Measurements from ENCODE around the gene SEPTIN5.
A peak's percentile ranks its signal among the peaks of the same experiment; 100 is the strongest.

SEPTIN5 gene

DNA sequence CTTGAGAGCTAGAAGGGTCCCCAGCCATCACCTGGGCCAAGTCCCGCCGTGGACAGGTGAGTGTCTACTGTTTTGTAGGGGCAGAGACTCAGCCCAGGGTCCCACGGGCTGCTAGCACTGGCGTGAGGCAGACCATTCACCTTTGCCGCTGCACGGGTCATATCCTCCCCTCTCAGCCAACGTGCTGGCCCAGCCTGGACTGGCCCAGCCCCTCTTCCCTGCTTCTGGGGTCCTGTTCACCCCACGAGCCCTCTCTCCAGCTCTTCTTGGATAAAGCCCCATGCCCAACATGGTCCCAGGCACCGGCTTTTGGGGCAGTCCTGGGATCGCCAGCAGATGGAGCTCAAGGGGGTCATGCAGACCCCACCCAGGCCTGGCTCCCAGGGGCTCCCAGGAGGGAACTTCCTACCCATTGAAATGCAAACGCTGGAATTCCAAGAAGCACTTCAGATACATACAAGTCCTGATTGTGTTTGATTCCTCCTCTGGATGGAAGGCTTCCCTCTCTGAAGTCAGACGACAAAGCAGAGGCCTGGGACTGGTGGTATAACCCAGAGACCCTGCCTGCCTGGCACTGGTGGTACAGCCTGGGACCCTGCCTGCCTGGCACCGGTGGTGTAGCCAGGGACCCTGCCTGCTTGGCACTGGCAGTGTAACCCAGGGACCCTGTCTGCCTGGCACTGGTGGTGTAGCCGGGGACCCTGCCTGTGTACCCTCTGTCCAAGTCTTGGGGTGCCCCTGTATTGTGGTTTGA is 8.9 kb upstream of the SEPTIN5 start:
- DNase-seq (ENCODE audit: low read depth in 3 of 3): no peak

DNA sequence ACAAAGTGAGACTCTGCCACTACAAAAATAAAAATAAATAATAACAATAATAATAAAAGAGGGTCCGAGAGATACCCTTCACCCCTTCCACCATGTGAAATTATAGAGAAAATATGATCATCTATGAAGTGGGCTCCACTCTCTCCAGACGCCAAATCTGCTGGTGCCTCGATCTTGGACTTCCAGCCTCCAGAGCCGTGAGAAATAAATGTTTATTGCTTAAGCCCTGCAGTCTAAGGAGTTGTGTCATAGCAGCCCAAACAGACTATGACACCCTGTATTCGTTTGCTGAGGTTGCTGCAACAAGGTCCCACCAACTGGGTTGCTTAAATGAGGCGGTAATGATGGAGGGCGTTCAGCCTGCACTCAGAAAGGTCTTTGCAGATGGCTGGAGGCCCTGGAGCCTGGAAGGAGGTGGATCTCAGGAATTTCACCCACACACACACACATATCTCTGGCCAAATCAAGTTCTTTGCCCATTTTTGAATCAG is 7.6 kb upstream of the SEPTIN5 start:
- no peak for DNase-seq (ENCODE audit: low read depth in 3 of 3)

DNA sequence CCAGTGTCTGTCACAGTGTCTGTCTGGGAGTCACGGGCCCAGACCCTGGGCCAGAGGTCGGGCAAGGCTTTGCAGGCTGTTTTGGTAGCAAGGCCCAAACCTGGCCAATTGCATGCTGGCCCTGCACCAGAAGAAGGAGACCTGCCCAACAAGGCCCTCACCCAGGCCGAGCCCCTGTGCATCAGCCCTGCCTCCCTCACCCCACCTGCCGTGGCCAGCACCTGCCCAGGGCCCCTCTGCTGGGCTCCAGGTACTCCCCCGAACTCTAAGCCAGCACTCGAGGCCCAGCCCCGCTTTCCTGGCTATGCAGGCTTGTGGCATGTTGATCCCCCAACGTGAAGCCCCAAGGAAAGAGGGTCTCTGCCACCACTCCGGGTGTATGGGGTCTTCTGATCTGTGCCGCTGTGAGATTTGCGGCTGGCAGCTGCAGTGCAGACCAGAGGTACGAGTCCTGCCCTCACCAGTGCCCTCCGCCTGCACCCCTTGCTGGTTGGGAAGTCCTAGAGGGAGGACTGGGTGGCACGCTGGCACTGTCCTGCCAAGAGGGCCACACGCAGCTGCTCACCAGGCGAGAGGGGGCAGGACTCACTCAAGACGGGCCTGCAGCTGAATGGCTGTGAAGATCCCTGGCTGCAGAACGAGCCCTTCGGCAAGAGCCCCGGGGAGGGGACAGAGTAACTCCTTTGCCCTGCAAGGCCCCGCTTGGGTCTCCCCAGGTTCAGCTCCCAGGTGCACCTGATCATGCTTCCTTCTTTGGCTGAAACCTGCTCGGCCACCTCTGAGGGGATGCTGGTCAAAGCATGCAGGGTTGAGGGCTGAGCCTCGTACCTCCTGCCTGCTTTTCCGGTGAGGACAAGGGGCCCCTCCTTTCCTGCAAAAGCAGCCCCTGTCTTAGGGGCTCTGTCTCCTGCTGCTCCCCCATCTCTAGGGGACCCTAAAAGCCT is 6.7 kb upstream of the SEPTIN5 start:
- no peak for DNase-seq (ENCODE audit: low read depth in 3 of 3)

DNA sequence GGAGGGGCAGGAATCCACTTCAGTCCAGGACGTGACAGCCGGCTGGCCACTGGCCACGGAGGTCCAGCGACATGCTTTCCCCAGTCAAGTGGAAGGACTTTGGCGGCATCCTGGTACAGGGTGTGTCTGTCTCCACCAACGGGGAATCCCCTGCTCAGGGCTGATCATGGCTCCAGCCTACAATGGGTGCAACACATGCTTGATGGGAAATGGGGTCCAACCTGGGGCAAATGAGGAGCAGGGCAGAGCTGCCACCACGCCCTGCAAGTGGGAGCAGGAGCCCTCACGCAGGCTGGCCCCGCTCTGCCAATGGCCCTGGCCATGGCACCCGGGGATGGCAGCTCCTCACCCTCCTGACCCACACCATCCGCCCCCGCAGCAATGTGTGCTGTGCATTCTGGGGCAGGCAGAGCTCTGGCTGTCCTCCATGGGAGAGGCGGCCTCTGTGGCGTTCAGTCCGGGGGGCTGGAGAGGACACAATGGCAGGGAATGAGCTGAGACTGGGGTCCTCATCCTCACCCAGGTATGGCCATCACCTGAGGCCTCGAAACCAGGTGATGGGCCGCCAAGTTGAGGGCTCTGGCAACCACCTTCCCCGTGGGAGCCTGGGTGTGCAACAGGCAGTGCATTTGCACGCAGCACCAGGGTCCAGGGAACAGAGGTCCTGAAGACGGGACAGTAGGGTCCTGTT is 5.8 kb upstream of the SEPTIN5 start:
- no peak for DNase-seq (ENCODE audit: low read depth in 3 of 3)

DNA sequence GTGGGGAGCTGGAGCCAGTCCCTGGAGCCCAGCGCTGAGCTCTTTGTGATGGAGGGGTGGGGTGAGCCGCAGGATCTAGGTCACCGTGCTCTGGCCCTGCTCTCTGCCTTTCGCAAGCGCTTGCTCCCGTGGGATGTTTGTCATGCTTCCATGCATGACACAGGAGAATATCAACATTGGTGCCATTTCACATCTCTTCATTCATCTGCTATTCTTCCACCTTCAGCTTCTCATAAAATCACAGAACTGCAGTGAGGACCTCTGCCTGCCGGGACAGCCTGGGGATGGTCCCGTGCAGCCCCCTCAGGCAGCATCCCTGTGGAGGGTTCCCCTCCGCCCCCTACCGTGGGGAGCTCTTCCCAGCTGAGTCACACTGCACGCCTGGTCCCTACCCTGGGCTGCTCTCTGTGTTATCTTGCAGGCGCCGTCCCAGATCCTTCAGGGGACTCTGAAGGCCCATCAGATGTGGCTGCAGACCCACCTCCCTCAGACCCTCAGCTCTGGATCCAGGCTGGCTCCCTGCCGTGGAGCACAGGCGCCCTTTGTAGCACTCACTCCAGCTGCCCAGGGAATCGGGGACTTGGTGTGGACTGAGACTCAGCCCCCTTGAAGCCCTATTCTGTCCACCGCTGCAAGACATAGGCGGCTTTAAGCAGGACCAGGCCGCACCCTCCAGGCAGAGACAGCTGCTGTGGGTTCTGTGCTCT is 5.1 kb upstream of the SEPTIN5 start:
- no peak for DNase-seq (ENCODE audit: low read depth in 3 of 3)

DNA sequence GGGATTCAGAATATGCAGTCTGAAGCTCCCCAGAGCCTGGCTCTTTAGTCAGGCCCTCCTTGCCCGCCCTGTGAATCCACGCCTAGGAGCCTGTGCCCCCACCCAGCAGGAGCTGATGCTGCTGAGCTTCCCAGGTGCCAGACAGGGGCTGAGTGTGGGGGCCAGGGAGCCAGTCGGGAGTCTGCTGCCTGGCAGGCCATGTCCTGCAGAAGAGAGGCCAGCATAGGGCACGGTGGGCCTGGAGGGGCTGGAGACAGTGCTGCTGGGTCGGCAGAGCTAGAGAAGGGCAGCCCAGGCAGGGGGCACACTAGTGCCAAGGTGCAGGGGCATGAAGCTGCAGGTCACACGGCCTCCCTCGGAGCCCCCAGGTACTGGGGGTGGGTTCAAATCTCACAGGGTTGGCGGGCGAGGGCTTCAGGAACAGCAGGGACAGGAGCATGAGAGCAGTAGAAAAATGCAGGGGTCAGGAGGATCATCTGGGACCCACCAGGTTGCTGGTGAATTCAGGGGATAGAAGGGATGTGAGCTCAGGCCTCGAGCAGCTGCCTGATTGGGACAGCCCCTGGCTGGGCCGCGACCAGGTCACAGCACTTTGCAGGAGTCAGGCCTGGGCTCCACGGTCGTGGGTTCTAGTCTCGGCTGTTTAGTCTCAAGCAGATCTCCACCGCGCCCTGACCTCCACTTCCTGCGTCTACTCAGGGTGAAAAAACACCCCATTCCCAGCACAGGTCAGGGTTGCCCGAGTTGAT is 4.1 kb upstream of the SEPTIN5 start:
- no peak for DNase-seq (ENCODE audit: low read depth in 3 of 3)

DNA sequence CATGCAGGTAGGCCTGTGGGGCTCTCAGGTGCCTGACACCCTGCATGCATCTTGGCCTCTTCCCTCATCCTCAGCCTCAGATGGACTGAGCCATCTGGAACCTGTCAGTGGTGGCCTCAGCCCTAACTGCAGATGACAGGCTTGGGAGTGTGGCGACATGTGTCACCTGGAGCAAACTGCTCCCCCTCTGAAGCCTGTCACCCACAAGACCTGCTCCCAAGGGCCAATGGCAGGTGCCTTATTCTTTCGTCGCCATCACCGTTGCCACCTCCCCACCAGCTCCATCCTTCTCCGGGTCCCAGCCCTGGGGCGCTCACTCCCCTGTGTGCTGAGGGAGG is 3.6 kb upstream of the SEPTIN5 start:
- no peak for DNase-seq (ENCODE audit: low read depth in 3 of 3)

DNA sequence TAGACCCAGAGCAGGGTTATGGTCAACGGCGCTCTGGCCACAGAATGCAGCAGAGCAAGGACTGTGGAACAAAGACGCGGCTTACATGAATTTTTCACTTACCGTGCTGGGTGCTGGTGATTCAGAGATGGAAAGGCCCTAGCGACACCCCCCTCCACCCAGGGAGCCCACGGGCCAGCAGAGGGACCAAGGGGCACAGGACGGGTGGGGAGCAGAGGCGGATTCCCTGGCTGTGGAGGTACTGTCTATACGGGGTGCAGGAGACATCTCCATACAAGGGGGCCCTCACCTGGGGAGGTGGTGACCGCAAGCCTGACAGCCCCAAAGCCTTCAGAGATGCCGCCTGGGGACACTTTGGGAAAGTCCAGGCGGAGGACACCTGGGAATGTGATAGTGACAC is 1.1 kb upstream of the SEPTIN5 start:
- no peak for DNase-seq (ENCODE audit: low read depth in 3 of 3)

DNA sequence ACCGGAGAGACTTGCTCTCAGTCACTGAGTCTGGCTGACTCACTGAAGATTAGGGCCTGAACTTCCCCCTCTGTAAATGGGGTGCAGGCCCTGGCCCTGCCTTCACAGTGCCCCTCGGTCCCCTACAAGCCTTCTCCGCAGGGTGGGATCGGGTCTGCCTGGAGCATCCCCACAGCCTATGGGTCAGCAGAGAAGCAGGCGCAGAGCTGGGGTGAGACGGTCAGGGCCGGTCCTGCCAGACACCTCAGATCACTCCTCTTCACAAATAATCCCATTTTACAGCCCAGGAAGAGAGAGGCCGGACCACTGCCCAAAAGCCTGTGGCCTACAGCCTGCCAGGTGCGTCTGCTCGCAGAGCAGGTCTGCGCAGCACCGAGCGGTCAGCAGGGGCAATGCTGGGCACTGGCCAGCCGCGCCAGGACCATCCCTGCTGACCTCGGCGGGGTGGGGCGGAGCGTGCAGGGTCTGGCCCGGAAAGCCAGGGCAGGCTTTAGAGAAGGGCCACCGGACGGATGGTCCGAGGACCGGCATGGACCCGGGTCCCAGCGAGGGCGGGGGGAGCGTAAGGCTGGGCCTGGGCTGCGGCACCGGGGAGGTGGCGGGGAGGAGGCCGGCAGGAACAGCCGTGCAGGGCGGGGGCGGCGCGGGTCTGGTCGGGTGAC is 522 bp upstream of the SEPTIN5 start:
- no peak for DNase-seq (ENCODE audit: low read depth in 3 of 3)

DNA sequence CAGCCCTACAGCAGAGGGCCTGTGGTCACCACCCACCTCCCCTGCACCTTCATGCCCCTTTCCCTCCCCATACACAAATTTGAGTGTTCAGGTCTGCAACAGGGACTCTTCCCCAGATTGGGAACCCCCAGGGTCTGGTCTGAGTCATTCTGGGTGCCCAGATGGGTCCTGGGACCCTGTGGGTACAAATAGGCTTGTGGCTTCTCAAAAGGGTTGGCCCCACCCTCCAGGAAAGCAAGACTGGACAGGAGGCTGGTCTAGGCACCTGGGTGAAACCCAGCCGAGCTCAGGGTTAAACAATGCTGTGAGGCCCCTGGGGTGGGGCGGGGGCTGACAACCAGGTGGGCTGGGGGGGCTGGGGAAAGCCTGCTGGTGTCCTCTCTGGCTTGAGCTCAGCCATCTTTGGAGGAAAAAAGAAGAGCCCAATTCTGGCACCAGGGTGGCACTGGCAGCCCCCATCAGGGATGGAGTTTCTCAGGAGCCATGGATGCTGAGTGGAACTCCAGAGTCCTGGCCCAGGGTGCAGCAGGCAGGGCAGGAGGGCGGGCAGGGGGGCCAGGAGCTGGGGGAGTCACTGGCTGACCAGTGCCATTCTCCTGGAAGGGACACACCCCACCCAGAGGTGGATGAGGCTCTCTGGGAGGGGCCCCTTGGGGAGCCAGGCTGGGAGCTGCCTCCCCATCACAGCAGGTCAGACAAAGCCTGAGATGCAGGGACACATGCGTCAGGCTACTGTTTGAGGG is 1.1 kb downstream of the SEPTIN5 start:
- DNase-seq (ENCODE audit: low read depth in 3 of 3): no peak

DNA sequence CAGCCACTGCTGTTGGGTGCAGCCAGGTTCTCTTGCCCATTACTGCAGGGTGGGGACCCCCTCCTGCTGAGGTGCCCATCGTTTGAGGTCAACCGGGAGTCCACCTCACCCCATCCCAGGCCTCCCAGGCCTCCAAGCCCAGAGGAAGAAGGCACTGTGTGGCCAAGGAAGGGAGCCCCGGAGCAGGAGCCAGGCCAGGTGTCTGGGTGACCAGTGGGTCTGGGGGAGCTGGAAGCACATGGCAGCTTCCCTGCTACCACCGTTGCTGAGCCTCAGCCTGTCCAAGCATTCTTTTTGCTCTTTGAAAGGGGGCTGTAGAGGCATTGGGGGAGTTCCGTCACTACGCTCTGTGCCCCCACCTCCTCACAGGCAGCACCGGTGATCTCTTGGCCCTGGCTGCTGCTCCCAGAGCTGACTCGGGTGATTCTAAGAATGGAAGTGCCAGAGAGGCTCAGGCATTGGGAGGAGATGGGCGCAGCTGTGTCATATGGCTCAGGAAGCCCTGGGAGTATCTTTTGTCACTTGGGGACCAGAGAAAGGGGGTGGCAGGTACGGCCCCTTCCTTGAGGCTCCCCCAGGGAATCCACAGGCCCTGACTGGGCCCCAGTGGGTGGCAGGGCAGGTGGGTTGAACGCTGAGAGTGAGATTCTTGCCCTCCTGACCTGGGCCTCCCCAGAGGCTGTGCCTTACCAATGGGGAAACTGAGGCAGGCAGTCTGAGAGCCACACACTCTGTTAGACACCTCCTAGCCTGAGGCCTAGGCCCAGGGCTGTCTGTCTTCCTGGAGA is 1.9 kb downstream of the SEPTIN5 start:
- no peak for DNase-seq (ENCODE audit: low read depth in 3 of 3)

DNA sequence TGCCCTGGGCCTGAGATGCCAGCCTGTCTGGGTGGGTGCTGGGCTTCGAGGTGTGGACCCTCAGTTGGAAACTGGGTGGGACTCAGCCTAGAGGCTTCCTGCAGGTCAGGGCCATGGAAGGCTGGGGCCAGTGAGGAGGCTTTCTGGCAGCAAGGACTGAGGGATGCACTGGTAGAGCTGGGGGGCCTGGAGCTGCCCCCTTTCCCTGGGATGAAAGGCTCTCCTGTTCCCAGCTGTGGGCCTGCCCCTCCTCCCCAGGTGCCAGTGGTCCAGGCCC is 2.5 kb downstream of the SEPTIN5 start:
- no peak for DNase-seq (ENCODE audit: low read depth in 3 of 3)

DNA sequence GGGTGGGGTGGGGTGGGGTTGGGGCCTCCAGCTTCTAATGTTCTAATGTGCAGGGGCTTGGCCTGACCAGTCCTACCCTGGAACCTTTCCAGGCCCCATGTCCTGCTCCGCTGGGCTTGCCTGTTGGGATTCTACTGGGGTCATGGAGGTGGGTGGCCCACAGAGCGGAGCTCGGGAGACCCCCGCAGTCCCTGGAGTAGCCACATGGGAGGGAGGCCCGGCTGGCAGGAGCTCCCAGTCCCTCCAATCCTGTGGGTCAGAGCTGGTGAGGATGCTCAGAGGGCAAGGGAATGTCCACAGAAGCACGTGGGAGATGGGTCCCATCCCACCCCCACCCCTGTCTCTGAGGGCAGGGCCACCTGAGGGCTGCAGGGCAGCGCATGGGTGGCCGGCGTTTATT is 2.9 kb downstream of the SEPTIN5 start:
- DNase-seq (ENCODE audit: low read depth in 3 of 3): no peak

DNA sequence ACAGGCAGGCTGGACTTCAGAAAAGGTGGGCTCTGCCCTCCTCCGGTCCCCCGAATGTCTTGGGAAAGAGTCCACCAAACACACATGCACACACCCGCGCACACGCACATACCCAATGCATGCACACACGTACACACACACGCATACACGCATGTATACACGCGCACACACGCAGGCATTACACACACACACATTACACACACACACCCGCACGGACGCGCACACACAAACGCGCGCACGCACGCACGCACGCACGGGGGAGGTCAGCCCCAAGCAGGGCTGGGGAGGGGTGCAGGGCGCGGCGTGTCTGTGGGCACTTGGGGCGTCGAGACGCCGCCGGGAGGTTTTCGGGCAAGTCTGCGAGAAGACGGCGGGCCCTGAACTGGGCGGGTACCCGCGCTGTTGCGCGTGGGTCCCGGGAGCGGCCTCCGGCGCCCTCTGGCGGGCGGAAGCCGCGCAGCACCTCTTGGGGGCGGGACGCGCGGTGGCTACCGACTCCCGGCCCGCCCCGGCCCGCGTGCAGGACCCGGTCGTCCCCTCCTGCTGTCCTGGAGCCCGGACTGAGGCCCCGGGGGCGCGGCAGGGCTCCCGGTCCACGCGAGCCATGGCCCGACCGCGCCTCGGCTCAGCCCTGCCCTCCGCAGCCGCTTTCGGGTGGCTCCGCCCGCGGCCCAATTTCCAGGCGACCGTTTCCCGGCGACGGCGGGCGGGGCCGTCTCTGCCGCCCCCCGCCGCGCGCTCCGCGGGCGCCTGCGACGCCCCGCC is 3.6 kb downstream of the SEPTIN5 start:
- peak; percentile 69 to 70 (median 70) for DNase-seq (ENCODE audit: low read depth in 3 of 3)

DNA sequence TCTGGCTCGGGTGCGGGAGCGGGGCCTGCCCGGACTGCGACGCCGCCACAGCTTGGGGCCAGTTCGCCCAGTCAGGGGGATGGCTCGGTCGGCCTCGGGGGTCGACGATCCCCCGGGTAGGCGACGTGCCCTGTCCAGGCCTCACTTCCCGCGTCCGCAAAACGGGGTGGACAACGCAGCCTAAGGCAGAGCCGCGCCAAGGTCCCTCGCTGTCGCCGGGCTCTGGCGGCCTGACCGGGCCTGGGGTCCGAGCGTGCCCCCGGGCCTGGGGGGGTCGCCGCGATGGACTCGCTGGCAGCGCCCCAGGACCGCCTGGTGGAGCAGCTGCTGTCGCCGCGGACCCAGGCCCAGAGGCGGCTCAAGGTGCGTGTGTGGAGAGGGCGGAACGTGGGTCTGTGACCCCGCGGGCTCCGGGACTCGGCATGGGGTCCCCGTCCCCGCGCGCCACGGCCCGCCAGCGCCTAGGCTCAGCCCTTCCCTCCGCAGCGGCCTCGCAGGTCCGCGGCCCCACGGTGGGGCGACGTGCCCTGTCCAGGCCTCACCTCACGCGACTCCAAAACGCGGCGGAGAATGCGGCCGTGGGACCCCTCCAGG is 4.2 kb downstream of the SEPTIN5 start:
- DNase-seq (ENCODE audit: low read depth in 3 of 3): peak in 1 of 3 experiments; percentile 16

DNA sequence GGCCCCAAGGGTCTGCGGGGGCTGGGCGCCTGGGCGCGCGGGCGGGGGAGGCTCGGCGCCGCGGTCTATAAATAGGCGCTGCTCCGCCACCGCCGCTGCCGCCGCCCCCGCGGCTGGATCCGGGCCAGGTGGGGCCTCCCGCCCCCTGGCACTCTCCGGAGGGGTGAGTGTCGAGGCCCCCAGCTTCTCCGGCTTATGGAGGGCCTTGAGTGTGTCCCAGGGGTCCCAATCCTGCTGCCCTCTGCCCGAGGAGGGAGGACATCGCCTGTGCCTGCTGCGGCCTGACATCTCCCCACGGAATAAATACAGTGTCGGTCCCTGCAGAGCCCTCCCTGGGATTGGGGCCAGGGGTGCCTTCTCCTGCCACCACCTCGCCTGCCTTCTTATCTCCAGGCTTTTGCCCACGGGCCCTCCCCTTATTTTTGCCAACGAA is 4.8 kb downstream of the SEPTIN5 start:
- peak in 2 of 3 experiments; percentile 32 to 52 for DNase-seq (ENCODE audit: low read depth in 3 of 3)

DNA sequence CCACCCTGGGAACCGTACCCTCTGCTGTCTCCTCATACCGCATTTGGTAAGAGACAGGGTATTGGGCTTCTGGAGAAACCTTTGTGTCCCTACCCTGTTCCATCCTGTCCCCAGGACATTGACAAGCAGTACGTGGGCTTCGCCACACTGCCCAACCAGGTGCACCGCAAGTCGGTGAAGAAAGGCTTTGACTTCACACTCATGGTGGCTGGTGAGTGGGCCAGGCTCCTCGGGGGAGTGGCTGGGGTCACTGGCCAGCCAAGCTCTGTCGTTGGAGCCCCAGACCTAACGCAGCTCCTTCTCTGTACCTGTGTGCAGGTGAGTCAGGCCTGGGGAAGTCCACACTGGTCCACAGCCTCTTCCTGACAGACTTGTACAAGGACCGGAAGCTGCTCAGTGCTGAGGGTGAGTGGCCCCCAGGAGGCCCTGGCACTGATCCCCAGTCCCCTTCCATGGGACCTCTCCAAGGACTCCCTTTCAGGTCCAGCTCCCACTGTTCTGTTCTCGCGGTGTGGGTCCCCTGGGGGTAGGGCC is 5.3 kb downstream of the SEPTIN5 start:
- DNase-seq (ENCODE audit: low read depth in 3 of 3): no peak

Measured in stimulated activated CD4-positive, alpha-beta T cell treated with anti-CD3 and anti-CD28 coated beads, TNF-alpha, amount 100 ng/mL, for 4 hours (primary cell).